ENCODE measurements around the gene SDS. TPM values are rescaled to one million over a fixed set of nuclear protein-coding genes. Genes with fewer than 3 reads are reported as not detected.

The SDS gene
- total and polyA plus RNA-seq, 2 donors (not counting 3 experiments of a cell fraction or from before 2014, with no cell fraction given): not detected

DNA sequence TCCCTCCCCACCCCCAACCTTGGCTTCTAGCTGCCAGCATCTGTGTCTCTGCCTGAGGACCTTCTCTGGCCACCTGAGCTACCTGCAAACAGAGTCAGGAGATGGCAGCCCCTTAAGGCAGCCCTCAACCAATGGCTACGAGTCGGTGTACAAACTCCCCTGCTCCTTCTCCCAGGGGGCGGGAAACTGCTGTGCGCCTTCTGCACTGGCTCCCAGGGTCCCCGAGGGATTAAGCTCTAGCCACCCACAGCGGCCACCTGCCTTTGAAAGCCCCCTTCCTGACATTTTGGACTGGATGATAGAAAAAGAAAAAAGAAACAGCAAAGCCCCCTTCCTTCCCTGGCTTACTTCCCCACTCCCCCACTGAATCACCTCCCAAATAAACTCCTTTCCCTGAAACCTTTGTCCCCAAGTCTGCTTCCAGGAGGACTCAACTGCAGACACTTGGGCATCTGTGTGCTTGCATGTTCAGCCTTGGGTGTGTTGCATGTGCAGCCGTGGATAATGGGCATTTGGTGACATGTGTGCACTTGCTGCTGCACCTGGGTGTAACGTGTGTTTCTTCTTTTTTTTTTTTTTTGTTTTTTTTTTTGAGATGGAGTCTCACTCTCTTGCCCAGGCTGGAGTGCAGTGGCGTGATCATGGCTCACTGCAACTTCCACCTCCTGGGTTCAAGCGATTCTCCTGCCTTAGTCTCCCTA, 6.0 kb downstream of the SDS start:
- Histone ChIP-seq H3K9me1 (replicated peaks; ENCODE audit: control insufficient read depth, extremely low read depth, insufficient read depth, low read length) (no peaks in the 10 kb centered on the region), H2AFZ (ENCODE audit: low read depth, low read length) (no peak overlapping the region), H3K4me3 (replicated peaks in 1 of 3; ENCODE audit: insufficient read depth in 1 of 3, low read depth in 1 of 3, low read length in 3 of 3) (no peak overlapping the region), H3K27ac (ENCODE audit: insufficient read depth, low read depth, low read length) (no peak overlapping the region), H3K9me3 (replicated peaks; ENCODE audit: control insufficient read depth, insufficient read depth, low read length) (no peaks in the 10 kb centered on the region), H3K9ac (replicated peaks; ENCODE audit: extremely low read depth, insufficient read depth, low read length) (no peak overlapping the region), H3K4me2 (ENCODE audit: insufficient read depth, low read length) (no peak overlapping the region), H3K27me3 (ENCODE audit: control insufficient read depth in 2 of 2, insufficient read depth in 2 of 2, low read length in 2 of 2) (no peaks in the 10 kb centered on the region), H4K20me1 (replicated peaks; ENCODE audit: control insufficient read depth, extremely low read depth, insufficient read depth, low read length) (no peaks in the 10 kb centered on the region), H3K36me3 (ENCODE audit: control insufficient read depth in 2 of 2, extremely low read depth in 1 of 2, insufficient read depth in 2 of 2, low read length in 2 of 2) (no peaks in the 10 kb centered on the region), H3K79me2 (ENCODE audit: control insufficient read depth, insufficient read depth, low read length) (no peaks in the 10 kb centered on the region), H3K4me1 (ENCODE audit: control insufficient read depth, extremely low read depth, insufficient read depth, low read length) (no peaks in the 10 kb centered on the region)
- dilution Hi-C loops (cut with MboI; ENCODE audit: extremely low pct_ligation_motif_present, low sequenced_read_pairs) (no loop called here), intact Hi-C loops (cut with micrococcal nuclease) (no loop called here)
- ChIA-PET CTCF (interaction anchor here (0.7 kb wide), 3 partner anchors 9 to 28 kb away, joined by 3 read pairs; no protein-coding TSS in a partner anchor), POLR2A (no interaction called here)
- TF ChIP-seq FOS (IDR thresholded peaks at IDR 0.05; ENCODE audit: borderline replicate concordance, insufficient read depth, low read length) (no peak), JUN (IDR thresholded peaks at IDR 0.05; ENCODE audit: borderline replicate concordance, insufficient read depth, insufficient read length, low read depth) (no peak)
- BruUV-seq (replicated peaks): no TSS peak
- FAIRE-seq (no peak), DNase-seq (ENCODE audit: low read depth, low spot score) (no peak)

- no peak overlapping the region for H3K4me3 ChIP-seq (replicated peaks in 1 of 3; ENCODE audit: insufficient read depth in 1 of 3, low read depth in 1 of 3, low read length in 3 of 3)
- H3K36me3 ChIP-seq (ENCODE audit: control insufficient read depth in 2 of 2, extremely low read depth in 1 of 2, insufficient read depth in 2 of 2, low read length in 2 of 2): no peaks in the 10 kb centered on the region
- intact Hi-C loops (cut with micrococcal nuclease): no loop called here
- H3K4me1 ChIP-seq (ENCODE audit: control insufficient read depth, extremely low read depth, insufficient read depth, low read length): no peaks in the 10 kb centered on the region
- H3K9me1 ChIP-seq (replicated peaks; ENCODE audit: control insufficient read depth, extremely low read depth, insufficient read depth, low read length): no peaks in the 10 kb centered on the region
- DNase-seq (ENCODE audit: low read depth, low spot score) (no peak), FAIRE-seq (no peak)
- no peak overlapping the region for H3K9ac ChIP-seq (replicated peaks; ENCODE audit: extremely low read depth, insufficient read depth, low read length)
- H3K9me3 ChIP-seq (replicated peaks; ENCODE audit: control insufficient read depth, insufficient read depth, low read length): no peaks in the 10 kb centered on the region
- CTCF ChIA-PET: interaction anchor here (0.7 kb wide), 1 partner anchor 10 kb away, joined by 3 read pairs; no protein-coding TSS in a partner anchor
- H3K27ac ChIP-seq (ENCODE audit: insufficient read depth, low read depth, low read length): no peak overlapping the region
- no TSS peak for BruUV-seq (replicated peaks)
- no peaks in the 10 kb centered on the region for H3K79me2 ChIP-seq (ENCODE audit: control insufficient read depth, insufficient read depth, low read length)
- dilution Hi-C loops (cut with MboI; ENCODE audit: extremely low pct_ligation_motif_present, low sequenced_read_pairs): no loop called here
- no peak overlapping the region for H3K4me2 ChIP-seq (ENCODE audit: insufficient read depth, low read length)
- no peaks in the 10 kb centered on the region for H4K20me1 ChIP-seq (replicated peaks; ENCODE audit: control insufficient read depth, extremely low read depth, insufficient read depth, low read length)
- no peak for TF ChIP-seq CTCF (IDR thresholded peaks at IDR 0.05; ENCODE audit: extremely low read depth in 1 of 2, insufficient read depth in 1 of 2, low read depth in 1 of 2, low read length in 2 of 2)
- TF ChIP-seq MYC (IDR thresholded peaks at IDR 0.05; ENCODE audit: low read depth, low read length): no peak
- no peak for TF ChIP-seq POLR2A (IDR thresholded peaks at IDR 0.05; ENCODE audit: low read depth, low read length)
- no peak for TF ChIP-seq FOS (IDR thresholded peaks at IDR 0.05; ENCODE audit: borderline replicate concordance, insufficient read depth, low read length)
- no peak for TF ChIP-seq POLR2AphosphoS5 (IDR thresholded peaks at IDR 0.05; ENCODE audit: insufficient read depth, low read depth, low read length)
- no peak for TF ChIP-seq EZH2 (IDR thresholded peaks at IDR 0.05; ENCODE audit: borderline replicate concordance, low read depth, low read length, severe bottlenecking)
- TF ChIP-seq GATA2 (IDR thresholded peaks at IDR 0.05; ENCODE audit: insufficient read depth, insufficient read length, low read depth, low read length): no peak
- TF ChIP-seq, protein P1, sequence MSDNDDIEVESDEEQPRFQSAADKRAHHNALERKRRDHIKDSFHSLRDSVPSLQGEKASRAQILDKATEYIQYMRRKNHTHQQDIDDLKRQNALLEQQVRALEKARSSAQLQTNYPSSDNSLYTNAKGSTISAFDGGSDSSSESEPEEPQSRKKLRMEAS (IDR thresholded peaks at IDR 0.05; ENCODE audit: insufficient read depth, insufficient read length): no peak
- TF ChIP-seq JUN (IDR thresholded peaks at IDR 0.05; ENCODE audit: borderline replicate concordance, insufficient read depth, insufficient read length, low read depth): no peak
- H2AFZ ChIP-seq (ENCODE audit: low read depth, low read length): no peak overlapping the region
- POLR2A ChIA-PET: no interaction called here
- H3K27me3 ChIP-seq (ENCODE audit: control insufficient read depth in 2 of 2, insufficient read depth in 2 of 2, low read length in 2 of 2): no peaks in the 10 kb centered on the region
These were observed 6.7 kb downstream of the SDS start for GRCh38 chr12:113396828-113397496.
